ENCODE results near the gene OOSP3.
"Not testable (repeated sequence)": the region's sequence is repeated elsewhere in the genome, so short reads cannot be mapped to it uniquely, and the experiment has no call there.

The OOSP3 gene

GRCh38 chr11:59878575-59878974 is at the start of gene OOSP3:
OOSP3 (plus strand) TSS chr11:59878782; CDS start chr11:59878809, 27 bp downstream.
- DNase-seq (ENCODE audit: low read depth in 2 of 3, low spot score in 1 of 3), result no peak

GRCh38 chr11:59829358-59829757 is 49.2 kb upstream of the OOSP3 start:
- DNase-seq (ENCODE audit: low read depth in 2 of 3, low spot score in 1 of 3), result no peak

GRCh38 chr11:59833602-59834001 is 45.0 kb upstream of the OOSP3 start:
- DNase-seq (ENCODE audit: low read depth in 2 of 3, low spot score in 1 of 3), result no peak

GRCh38 chr11:59839615-59840014 is 39.0 kb upstream of the OOSP3 start:
- DNase-seq (ENCODE audit: low read depth in 2 of 3, low spot score in 1 of 3), result no peak

GRCh38 chr11:59841514-59841913 is 37.1 kb upstream of the OOSP3 start:
- DNase-seq (ENCODE audit: low read depth in 2 of 3, low spot score in 1 of 3), result no peak

- DNase-seq (ENCODE audit: low read depth in 2 of 3, low spot score in 1 of 3), result no peak
Measured at GRCh38 chr11:59842316-59842715, 36.3 kb upstream of the OOSP3 start.

GRCh38 chr11:59845399-59845798 is 33.2 kb upstream of the OOSP3 start, which contains the start of gene CBLIF:
CBLIF (minus strand) TSS chr11:59845499; CDS start chr11:59845453, 46 bp downstream.
- no peak for DNase-seq (ENCODE audit: low read depth in 2 of 3, low spot score in 1 of 3)

GRCh38 chr11:59846556-59846955 is 32.0 kb upstream of the OOSP3 start:
- DNase-seq (ENCODE audit: low read depth in 2 of 3, low spot score in 1 of 3), result no peak

GRCh38 chr11:59847626-59848025 is 31.0 kb upstream of the OOSP3 start:
- DNase-seq (ENCODE audit: low read depth in 2 of 3, low spot score in 1 of 3), result no peak

GRCh38 chr11:59848439-59848838 is 30.1 kb upstream of the OOSP3 start:
- DNase-seq (ENCODE audit: low read depth in 2 of 3, low spot score in 1 of 3), result not testable (repeated sequence)

- DNase-seq (ENCODE audit: low read depth in 2 of 3, low spot score in 1 of 3), result no peak
Measured at GRCh38 chr11:59849129-59849528, 29.5 kb upstream of the OOSP3 start.

- not testable (repeated sequence) for DNase-seq (ENCODE audit: low read depth in 2 of 3, low spot score in 1 of 3)
Measured at GRCh38 chr11:59849551-59849950, 29.0 kb upstream of the OOSP3 start.

- not testable (repeated sequence) for DNase-seq (ENCODE audit: low read depth in 2 of 3, low spot score in 1 of 3)
Measured at GRCh38 chr11:59851416-59851815, 27.2 kb upstream of the OOSP3 start.

- no peak for DNase-seq (ENCODE audit: low read depth in 2 of 3, low spot score in 1 of 3)
Measured at GRCh38 chr11:59854871-59855270, 23.7 kb upstream of the OOSP3 start.

GRCh38 chr11:59857439-59858434 is 20.8 kb upstream of the OOSP3 start:
- DNase-seq (ENCODE audit: low read depth in 2 of 3, low spot score in 1 of 3), result no peak

- no peak for DNase-seq (ENCODE audit: low read depth in 2 of 3, low spot score in 1 of 3)
Measured at GRCh38 chr11:59859673-59860072, 18.9 kb upstream of the OOSP3 start.

- DNase-seq (ENCODE audit: low read depth in 2 of 3, low spot score in 1 of 3), result no peak
Measured at GRCh38 chr11:59862252-59862651, 16.3 kb upstream of the OOSP3 start.

- DNase-seq (ENCODE audit: low read depth in 2 of 3, low spot score in 1 of 3), result no peak
Measured at GRCh38 chr11:59865031-59865430, 13.6 kb upstream of the OOSP3 start.

- DNase-seq (ENCODE audit: low read depth in 2 of 3, low spot score in 1 of 3), result no peak
Measured at GRCh38 chr11:59866397-59866796, 12.2 kb upstream of the OOSP3 start, which contains the start of gene TCN1. TCN1 (minus strand) TSS chr11:59866487; CDS start chr11:59866470, 17 bp downstream.

- DNase-seq (ENCODE audit: low read depth in 2 of 3, low spot score in 1 of 3), result no peak
Measured at GRCh38 chr11:59866836-59867235, 11.7 kb upstream of the OOSP3 start.

- DNase-seq (ENCODE audit: low read depth in 2 of 3, low spot score in 1 of 3), result no peak
Measured at GRCh38 chr11:59867946-59868345, 10.6 kb upstream of the OOSP3 start.

- no peak for DNase-seq (ENCODE audit: low read depth in 2 of 3, low spot score in 1 of 3)
Measured at GRCh38 chr11:59872076-59872475, 6.5 kb upstream of the OOSP3 start.

Measured in stimulated activated CD4-positive, alpha-beta T cell treated with anti-CD3 and anti-CD28 coated beads, Interleukin-12 subunit alpha, Interleukin-12 subunit beta, amount 100 ng/mL, for 48 hours (primary cell).